UCSD-AML1 (cell line): ENCODE results near the gene RPL6.
A peak's percentile ranks its signal among the peaks of the same experiment; 100 is the strongest.
"Not testable (repeated sequence)": the region's sequence is repeated elsewhere in the genome, so short reads cannot be mapped to it uniquely, and the experiment has no call there.

Experiments
- DNase-seq: peaks from one replicate; lab custom pipeline; 2025; ENCODE audit not compliant: unreplicated experiment; lab: John Stamatoyannopoulos, UW

Gene RPL6

GRCh38 chr12:112409064-112409905 lies at the start of gene RPL6:
Gene RPL6 (minus strand): TSS chr12:112409605. CDS start chr12:112408656, 949 bp downstream.
- peak; percentile 87 for DNase-seq

DNA sequence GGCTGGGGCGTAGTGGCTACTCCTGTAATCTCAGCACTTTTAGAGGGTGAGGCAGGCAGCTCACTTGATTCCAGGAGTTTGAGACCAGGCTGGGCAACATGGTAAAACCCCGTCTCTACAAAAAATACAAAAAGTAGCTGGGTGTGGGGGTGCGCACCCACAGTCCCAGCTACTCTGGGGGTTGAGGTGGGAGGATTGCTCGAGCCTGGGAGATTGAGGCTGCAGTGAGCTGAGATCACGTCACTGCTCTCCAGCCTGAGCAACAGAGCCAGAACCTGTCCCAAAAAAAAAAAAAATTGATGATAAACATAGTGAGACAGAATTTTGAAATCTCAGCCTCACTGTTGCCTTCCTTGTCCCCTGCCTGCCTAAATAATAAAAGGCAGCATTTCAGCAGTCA lies 49.3 kb upstream of the RPL6 start:
- DNase-seq: no peak

DNA sequence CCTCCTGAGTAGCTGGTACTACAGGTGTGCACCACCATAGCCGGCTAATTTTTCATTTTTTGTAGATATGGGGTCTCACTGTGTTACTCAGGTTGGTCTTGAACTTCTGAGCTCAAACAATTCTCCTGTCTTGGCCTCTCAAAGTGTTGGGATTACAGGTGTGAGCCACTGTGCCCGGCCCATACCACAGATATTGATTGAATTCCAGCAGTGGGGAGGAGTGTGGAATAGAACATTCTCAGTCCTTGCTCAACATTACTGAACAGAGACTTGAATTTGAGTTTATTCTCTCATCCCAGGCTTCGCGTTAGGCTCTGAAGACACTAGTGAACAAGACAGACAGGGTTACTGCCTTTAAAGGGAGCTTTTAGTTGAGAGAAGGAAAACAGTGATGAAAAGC lies 48.9 kb upstream of the RPL6 start:
- DNase-seq: no peak

DNA sequence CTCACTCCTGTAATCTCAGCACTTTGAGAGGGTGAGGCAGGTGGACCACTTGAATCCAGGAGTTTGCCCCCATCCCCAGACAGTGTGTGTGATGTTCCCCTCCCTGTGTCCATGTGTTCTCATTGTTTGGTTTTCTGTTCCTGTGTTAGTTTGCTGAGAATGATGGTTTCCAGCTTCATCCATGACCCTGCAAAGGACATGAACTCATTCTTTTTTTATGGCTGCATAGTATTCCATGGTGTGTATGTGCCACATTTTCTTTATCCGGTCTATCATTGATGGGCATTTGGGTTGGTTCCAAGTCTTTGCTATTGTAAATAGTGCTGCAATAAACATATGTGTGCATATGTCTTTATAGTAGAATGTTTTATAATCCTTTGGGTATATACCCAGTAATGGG lies 47.7 kb upstream of the RPL6 start:
- not testable (repeated sequence) for DNase-seq

GRCh38 chr12:112456029-112456428 lies 46.6 kb upstream of the RPL6 start:
- no peak for DNase-seq

DNA sequence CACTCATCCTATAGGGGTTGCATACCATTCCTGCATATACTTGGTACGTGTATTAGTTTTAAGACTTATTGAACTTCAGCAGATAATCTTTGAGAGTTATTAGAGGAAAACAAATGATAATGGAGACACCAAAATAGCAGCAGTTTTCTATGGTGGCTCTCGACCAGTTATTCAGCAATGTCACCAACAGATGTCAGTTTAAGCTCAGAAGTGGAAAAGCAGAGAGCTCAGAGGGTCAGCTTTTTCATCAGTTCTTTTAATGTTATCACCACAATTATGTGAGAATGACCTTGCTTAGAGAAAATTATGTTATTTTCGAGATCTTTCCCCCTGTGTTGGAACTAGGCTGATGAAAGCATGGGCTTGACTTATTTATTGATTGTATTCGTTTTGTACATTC lies 41.3 kb upstream of the RPL6 start:
- no peak for DNase-seq

DNA sequence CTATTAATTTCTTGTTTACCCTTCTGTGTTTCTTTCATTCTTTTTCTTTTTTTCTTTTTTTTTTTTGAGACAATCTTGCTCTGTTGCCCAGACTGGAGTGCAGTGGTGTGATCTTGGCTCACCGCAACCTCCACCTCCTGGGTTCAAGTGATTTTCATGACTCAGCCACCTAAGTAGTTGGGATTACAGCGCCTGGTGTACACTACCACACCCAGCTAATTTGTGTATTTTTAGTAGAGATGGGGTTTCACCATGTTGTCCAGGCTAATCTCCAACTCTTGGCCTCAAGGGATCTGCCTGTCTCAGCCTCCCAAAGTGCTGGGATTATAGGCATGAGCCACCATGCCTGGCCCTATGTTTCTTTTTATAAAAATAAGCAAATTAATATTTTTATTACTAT lies 38.8 kb upstream of the RPL6 start:
- DNase-seq: not testable (repeated sequence)

GRCh38 chr12:112447106-112447505 lies 37.7 kb upstream of the RPL6 start:
- peak; percentile 65 for DNase-seq

DNA sequence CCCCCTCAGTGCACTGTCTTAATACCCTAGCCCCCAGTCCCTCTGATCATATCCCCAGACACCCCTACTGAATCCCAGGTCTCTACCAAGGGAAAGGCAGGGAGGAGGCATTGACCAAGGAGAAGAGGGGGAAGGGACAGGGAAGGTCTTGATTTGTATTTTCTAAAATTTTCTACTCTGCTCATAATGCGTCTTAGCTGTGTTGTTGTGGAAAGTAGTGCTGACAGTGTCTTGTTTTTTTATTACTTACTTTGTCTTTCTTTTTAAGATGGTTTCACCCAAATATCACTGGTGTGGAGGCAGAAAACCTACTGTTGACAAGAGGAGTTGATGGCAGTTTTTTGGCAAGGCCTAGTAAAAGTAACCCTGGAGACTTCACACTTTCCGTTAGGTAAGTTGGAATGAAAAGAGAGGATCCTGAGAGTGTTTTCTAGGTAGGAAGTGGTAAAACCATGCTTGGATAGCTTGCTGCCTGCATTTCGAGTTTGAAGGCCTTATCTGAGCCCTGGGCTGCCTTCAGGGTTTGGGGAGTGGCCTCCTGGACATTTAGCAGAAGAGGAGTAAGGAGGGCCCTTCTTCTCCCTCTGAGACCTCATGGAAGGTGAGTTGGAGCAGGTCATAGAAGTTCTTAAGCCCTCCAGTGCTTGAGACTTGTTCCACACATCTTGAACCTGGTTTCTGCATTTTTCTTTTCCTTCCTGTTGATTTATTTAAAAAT lies 36.8 kb upstream of the RPL6 start:
- peak; percentile 31 for DNase-seq

- no peak for DNase-seq
Measured at GRCh38 chr12:112443916-112444315, 34.5 kb upstream of the RPL6 start.

- DNase-seq: not testable (repeated sequence)
Measured at GRCh38 chr12:112440653-112441052, 31.2 kb upstream of the RPL6 start.

GRCh38 chr12:112439769-112440168 lies 30.4 kb upstream of the RPL6 start:
- DNase-seq: no peak

DNA sequence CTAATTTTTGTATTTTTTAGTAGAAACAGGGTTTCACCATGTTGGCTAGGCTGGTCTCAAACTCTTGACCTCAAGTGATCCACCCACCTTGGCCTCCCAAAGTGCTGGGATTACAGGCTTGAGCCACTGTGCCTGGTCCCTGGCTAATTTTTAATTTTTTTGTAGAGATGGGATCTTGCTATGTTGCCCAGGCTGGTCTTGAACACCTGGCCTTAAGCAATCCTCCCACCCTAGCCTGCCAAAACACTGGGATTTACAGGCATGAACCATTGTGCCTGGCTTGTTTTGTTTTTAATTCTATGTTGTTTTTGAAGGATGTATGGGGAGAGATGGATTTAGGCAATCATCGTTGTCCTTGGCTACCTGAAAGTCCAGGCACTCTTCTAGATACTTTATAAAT lies 29.2 kb upstream of the RPL6 start:
- not testable (repeated sequence) for DNase-seq

GRCh38 chr12:112433551-112433950 lies 24.1 kb upstream of the RPL6 start:
- no peak for DNase-seq

DNA sequence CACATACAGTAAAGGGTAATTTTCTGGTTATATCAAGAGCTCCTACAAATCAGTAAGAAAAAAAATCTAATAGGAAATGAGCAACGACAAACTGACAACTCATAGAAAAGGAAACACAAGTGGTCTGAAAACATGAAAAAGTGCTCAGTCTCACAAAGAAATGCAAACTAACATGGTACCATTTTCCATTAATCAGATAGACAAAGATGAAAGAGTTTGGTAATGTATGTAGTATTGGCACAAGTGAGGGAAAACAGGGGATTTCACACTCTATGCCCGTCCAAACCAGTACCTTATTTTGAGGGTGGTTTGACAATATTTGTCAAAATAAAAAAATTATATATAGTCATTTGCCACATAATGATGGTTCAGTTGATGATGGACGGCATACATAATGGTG lies 22.6 kb upstream of the RPL6 start:
- DNase-seq: no peak

GRCh38 chr12:112430929-112431328 lies 21.5 kb upstream of the RPL6 start:
- DNase-seq: peak; percentile 15

- DNase-seq: no peak
Measured at GRCh38 chr12:112427760-112428159, 18.4 kb upstream of the RPL6 start.

DNA sequence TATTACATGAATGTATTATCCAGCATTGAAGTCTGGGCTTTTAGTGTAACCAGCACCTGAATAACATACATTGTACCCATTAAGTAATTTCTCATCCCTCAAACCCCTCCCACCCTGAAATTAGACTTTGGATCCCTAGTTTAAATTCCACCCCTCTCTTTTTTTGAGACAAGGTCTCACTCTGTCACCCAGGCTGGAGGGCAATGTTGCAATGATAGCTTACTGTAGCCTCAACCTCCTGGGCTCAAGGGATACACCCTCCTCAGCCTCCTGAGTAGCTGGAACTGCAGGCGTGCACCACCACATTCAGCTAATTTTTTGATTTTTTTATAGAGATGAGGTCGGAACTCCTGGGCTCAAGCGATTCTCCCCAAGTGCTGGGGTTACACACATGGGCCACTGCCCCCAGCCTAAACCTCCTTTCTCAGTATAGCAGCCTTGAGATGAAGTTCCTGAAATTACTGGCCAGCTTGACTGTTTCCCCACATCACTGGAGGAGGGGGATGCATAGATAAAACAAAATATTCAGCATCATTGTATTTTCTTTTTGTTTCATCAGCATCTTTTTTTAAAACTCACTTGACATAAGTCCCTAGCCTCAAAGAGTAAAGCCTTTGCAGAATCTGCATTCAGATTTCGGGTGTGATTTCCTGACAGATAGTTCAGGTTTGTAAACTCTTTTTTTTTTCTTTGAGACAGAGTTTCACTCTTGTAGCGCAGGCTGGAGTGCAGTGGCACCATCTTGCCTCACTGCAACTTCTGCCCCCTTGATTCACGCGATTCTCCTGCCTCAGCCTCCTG lies 16.4 kb upstream of the RPL6 start:
- DNase-seq: no peak

DNA sequence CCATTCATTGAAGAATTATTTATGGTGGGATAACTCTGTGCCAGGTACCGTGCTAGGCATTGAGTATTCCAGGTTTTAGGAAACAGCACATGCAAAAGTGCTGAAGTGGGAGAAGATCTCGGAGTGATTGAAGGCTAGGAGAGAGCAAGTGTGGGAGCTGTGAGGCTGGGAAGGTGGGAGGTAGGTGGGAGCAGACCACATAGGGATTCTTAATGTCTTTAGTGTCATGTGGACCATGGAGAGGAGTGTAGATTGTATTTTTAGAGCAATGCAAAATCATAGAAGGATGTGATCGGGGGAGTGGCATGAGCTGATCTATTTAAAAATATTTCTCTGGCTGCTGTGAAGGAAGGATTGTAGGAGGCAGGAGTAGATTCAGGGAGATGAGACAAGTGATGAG lies 14.7 kb upstream of the RPL6 start:
- DNase-seq: no peak

GRCh38 chr12:112422531-112422930 lies 13.1 kb upstream of the RPL6 start:
- no peak for DNase-seq

DNA sequence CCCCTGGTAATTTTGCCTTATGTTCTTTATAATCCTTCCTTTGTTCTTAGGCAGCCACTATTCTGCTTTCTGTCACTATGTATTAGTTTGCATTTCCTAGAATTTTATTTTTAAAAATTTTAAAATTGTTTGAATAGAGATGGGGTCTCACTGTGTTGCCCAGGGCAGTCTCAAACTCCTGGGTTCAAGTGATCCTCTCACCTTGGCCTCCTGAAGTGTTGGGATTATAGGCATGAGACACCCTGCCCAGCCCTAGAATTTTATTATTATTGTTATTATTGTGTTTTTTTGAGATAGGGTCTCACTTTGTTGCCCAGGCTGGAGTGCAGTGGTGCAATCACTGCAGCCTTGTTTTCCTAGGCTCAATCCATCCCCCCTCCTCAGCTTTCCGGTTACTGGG lies 12.0 kb upstream of the RPL6 start:
- DNase-seq: no peak

DNA sequence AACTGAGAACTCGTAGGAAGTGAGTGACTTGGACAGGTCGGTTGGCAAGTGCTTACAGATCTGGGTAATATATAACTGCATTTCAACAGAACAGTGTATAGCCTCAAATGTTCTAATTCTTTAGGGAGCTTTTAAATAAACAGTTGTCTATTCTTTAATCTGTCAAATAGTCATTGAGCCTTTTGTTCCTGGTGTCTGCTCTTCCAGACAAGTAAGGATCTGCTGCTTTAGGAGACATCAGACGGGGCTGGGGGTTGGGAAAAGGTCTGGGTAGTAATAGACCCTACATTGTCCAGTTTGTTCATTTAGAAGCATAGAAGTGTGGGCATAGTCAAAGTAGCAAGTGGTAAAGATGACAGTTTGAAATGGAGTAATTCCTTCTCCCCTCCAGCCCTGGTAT lies 11.3 kb upstream of the RPL6 start:
- DNase-seq: no peak
